ENCODE measurements around the gene CERS6.

The CERS6 gene

GRCh38 chr2:168620554-168620953 is 164.5 kb downstream of the CERS6 start:
- H3K4me3 ChIP-seq (ENCODE audit: low read depth, low read length) = no peak overlapping the region
- DNase-seq (ENCODE audit: low read depth) = no peak
- TF ChIP-seq CTCF (IDR thresholded peaks at IDR 0.05; ENCODE audit: control insufficient read depth, extremely low read depth, insufficient read depth) = no peak

- peak; percentile 36 for DNase-seq (ENCODE audit: low read depth)
- TF ChIP-seq CTCF (IDR thresholded peaks at IDR 0.05; ENCODE audit: control insufficient read depth, extremely low read depth, insufficient read depth) = no peak
- no peak overlapping the region for H3K4me3 ChIP-seq (ENCODE audit: low read depth, low read length)
Measured at GRCh38 chr2:168622559-168622958, 166.5 kb downstream of the CERS6 start.

GRCh38 chr2:168624028-168624427 is 168.0 kb downstream of the CERS6 start:
- no peak for TF ChIP-seq CTCF (IDR thresholded peaks at IDR 0.05; ENCODE audit: control insufficient read depth, extremely low read depth, insufficient read depth)
- H3K4me3 ChIP-seq (ENCODE audit: low read depth, low read length) = no peak overlapping the region
- DNase-seq (ENCODE audit: low read depth) = no peak

GRCh38 chr2:168626096-168626495 is 170.0 kb downstream of the CERS6 start:
- no peak for TF ChIP-seq CTCF (IDR thresholded peaks at IDR 0.05; ENCODE audit: control insufficient read depth, extremely low read depth, insufficient read depth)
- no peak overlapping the region for H3K4me3 ChIP-seq (ENCODE audit: low read depth, low read length)
- DNase-seq (ENCODE audit: low read depth) = no peak

GRCh38 chr2:168626647-168627046 is 170.6 kb downstream of the CERS6 start:
- no peak for DNase-seq (ENCODE audit: low read depth)
- TF ChIP-seq CTCF (IDR thresholded peaks at IDR 0.05; ENCODE audit: control insufficient read depth, extremely low read depth, insufficient read depth) = no peak
- H3K4me3 ChIP-seq (ENCODE audit: low read depth, low read length) = no peak overlapping the region

GRCh38 chr2:168632709-168633121 is 176.6 kb downstream of the CERS6 start:
- H3K4me3 ChIP-seq (ENCODE audit: low read depth, low read length) = no peak overlapping the region
- DNase-seq (ENCODE audit: low read depth) = no peak
- TF ChIP-seq CTCF (IDR thresholded peaks at IDR 0.05; ENCODE audit: control insufficient read depth, extremely low read depth, insufficient read depth) = no peak

GRCh38 chr2:168633200-168633599 is 177.1 kb downstream of the CERS6 start:
- DNase-seq (ENCODE audit: low read depth) = no peak
- no peak for TF ChIP-seq CTCF (IDR thresholded peaks at IDR 0.05; ENCODE audit: control insufficient read depth, extremely low read depth, insufficient read depth)

More at GRCh38 chr2:168633200-168633599, 177.1 kb downstream of the CERS6 start:
- no peak overlapping the region for H3K4me3 ChIP-seq (ENCODE audit: low read depth, low read length)
